D721Med (cell line): ENCODE data around the gene RAB19.

Source experiments
- DNase-seq: peaks from one replicate; pipeline ENCODE4 v3.0.0; 2011; ENCODE audit warnings: low spot score; ENCODE audit not compliant: insufficient read length
- FAIRE-seq: peaks from 2 replicates; lab custom pipeline; 2011; peaks lifted over from hg19 to GRCh38; lab: Jason Lieb, UNC
- CTCF ChIP-seq: IDR thresholded peaks from 2 replicates; pipeline ENCODE4 v1.5.1; 2012; ENCODE audit warnings: mild to moderate bottlenecking, control low read depth; ENCODE audit not compliant: insufficient read depth; ENCODE audit errors: missing control alignments

The RAB19 gene

GRCh38 chr7:140403878-140404564 lies at the start of gene RAB19:
Gene RAB19, plus strand, starts transcription at chr7:140404058. Its CDS starts 3,589 bp downstream, at chr7:140407647.
- FAIRE-seq (no peak), DNase-seq (no peak)

GRCh38 chr7:140358024-140358411 lies 45.8 kb upstream of the RAB19 start:
- no peak for TF ChIP-seq CTCF
- DNase-seq (no peak), FAIRE-seq (no peak)

More at GRCh38 chr7:140403878-140404564, at the start of gene RAB19:
- TF ChIP-seq CTCF: no peak

GRCh38 chr7:140358412-140359051 lies 45.3 kb upstream of the RAB19 start:
- FAIRE-seq (no peak), DNase-seq (no peak)
- TF ChIP-seq CTCF: no peak

GRCh38 chr7:140360697-140361229 lies 43.1 kb upstream of the RAB19 start:
- FAIRE-seq (no peak), DNase-seq (no peak)
- TF ChIP-seq CTCF: no peak

GRCh38 chr7:140364819-140365218 lies 39.0 kb upstream of the RAB19 start:
- FAIRE-seq (peak; percentile 76), DNase-seq (no peak)
- TF ChIP-seq CTCF: no peak

GRCh38 chr7:140367528-140367927 lies 36.3 kb upstream of the RAB19 start:
- DNase-seq (no peak), FAIRE-seq (no peak)
- no peak for TF ChIP-seq CTCF

- FAIRE-seq: no peak
- DNase-seq: no peak
- TF ChIP-seq CTCF: no peak
Observed at GRCh38 chr7:140369294-140369693, 34.6 kb upstream of the RAB19 start.
